Measurements from ENCODE around the gene NOS1AP.
"Not testable (repeated sequence)": the region's sequence is repeated elsewhere in the genome, so short reads cannot be mapped to it uniquely, and the experiment has no call there.

Gene NOS1AP

DNA sequence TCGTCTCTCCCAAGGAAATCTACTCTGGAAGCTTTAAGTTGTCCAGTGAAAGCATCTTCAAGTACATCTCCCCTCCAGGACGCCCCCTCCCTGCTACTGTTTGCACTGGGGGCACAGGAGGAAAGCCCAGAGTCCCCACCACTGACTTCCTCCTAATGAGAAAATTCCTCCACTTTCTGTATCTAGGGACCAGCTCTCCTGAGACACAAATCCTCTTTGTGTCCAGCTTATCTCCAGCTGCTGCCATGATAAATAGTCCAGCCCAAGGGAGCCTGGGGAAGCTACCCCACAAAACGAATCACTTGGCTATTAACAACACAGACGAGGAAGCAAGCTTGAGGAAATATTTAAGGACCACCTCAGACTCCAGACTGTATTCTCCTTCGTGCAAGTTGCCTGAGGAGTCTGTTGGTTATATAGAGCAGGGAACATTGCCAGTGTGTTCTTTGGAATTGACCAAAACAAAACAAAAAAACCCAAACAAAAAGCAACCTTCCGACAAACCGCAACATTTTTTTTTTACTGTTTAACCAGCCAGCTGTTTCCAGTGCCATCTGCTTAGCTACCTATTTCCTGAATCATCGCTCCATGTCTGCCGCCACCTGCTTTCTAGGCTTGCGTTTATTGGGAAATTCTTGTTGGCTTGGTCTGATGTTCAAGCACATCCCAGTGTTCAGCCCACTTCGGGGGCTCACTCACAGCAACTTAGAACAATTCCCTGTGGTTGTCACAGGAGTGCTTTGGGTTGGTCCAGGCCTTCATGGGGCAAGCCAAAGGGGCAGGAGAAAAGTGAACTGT, 319.7 kb downstream of the NOS1AP start:
- DNase-seq, result peak; percentile 80

- no peak for DNase-seq
Measured at GRCh38 chr1:162389971-162390370, 320.5 kb downstream of the NOS1AP start.

DNA sequence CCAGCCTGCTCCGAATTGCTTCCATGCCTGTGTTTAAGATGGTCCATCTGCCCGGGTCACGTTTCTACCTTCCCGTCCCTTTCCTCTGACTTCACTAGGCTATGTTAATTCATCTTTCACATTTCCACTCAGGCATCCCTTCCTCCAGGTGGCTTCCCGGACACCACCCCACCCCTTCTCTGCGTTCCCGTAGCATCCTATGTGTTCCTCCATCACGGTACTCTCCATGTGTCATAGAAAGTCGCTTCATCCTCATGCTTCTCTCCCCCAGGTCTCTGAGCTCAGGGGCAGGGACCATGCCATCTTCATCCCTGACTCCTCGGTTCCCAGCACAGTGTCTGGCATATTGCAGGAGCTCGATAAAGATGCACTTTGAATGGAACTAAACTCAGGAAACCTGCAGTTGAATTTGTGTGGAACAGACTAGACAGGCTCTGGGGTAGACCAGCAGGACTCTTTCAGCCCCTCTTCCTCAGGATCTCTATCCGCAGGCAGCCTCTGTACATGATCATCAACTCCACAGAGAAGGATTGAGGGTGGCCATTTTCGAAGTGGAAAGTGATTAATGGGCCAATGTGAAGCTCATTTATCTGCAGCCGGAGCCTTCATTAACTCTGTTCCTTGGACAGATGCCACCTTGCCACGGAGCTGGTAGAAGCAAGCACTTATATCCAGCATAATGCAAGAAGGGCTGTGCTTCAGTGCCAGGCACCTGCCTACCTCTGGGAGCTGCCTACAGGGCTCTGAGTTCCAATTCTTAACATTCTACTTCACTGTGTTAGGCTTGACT, 321.1 kb downstream of the NOS1AP start:
- no peak for DNase-seq

DNA sequence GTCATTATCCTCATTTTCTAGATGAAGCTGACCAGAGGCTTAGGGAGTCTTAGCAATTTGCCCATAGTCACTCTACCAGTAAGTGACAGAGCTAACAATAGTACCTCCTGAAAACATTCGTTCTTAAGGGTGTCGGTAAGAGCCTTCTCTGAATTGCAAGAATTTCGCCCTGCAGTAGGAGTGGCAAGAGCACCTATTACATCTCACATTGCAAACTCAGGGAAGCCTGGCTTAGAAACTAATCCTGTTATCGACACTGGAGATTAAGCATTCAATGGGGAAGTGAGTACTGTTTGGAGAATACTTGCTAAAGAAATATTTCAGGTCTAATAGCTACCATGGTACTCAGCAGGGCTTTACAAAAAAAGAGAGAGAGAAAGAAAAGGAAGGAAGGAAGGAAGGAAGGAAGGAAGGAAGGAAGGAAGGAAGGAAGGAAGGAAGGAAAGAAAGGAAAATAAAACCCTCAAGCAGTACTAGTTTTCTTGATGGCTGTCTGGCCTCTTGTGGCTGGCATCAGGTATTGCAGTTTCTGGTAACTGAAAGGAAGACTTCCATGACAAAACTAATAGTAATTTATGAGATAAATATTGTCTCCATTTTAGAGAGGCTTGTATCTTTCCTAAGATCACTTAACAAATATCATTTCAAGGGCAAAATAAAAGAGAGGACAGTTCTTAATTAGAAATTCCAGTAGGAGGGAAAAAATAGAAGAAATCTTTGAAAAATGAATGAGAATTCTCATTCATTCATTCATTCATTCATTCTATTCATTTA, 322.5 kb downstream of the NOS1AP start:
- DNase-seq, result peak; percentile 53

DNA sequence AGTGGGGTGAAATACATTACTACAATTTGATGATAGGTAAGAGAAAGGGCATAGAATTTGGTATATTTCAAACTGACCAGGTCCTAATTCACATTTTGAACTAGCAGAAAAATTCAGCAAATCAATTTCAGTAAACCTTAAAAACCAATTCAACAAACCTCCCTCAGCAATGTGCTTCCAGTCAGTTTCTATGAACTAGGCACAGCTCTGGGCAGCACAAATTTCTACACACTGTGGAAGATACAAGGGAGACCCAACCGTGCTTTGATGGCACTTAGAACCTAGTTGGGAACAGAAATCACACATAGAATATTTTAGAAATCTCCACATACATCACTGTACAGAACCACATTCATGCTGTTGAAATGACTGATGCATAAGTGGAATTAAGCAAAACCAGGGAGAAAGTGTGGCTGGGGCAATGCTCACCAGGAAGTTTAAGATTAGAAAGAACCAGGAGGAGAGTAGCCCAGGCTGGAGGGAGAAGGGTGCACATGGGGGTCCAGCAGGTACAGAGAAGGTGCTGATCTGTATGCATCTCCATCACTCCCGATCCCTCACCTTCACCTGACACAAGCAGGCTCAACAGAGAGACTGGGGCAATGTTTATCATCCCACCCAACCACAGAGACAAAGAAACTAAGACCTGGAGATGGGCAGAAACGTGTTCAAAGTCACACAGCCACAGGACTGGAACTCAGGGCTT, 326.9 kb downstream of the NOS1AP start:
- DNase-seq, result no peak

- DNase-seq, result no peak
Measured at GRCh38 chr1:162397039-162397448, 327.6 kb downstream of the NOS1AP start.

- no peak for DNase-seq
Measured at GRCh38 chr1:162397943-162398560, 328.6 kb downstream of the NOS1AP start.

GRCh38 chr1:162398999-162399580, 329.6 kb downstream of the NOS1AP start:
- DNase-seq, result no peak

DNA sequence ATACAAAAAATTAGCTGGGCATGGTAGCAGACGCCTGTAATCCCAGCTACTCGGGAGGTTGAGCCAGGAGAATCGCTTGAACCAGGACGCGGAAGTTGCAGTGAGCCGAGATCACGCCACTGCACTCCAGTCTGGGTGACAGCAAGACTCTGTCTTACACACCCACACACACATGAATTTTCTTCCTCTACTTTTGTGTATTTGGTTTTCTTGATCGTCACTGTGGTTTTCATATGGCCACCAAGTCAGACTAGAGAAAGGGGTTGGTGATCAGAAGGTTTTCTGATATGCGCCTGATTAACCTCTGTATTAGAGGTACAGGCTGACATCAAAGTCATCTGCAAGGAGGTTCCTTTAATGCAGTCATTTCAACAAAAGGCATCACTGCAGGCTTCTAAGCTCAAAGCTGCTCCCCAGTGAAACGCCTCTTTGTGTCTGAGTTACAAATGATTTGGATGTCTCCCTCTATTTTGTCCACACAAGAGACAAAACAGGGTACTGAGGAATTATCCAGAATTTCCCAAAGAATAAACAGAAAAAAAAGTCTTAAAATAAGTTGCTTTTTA, 331.4 kb downstream of the NOS1AP start:
- no peak for DNase-seq

DNA sequence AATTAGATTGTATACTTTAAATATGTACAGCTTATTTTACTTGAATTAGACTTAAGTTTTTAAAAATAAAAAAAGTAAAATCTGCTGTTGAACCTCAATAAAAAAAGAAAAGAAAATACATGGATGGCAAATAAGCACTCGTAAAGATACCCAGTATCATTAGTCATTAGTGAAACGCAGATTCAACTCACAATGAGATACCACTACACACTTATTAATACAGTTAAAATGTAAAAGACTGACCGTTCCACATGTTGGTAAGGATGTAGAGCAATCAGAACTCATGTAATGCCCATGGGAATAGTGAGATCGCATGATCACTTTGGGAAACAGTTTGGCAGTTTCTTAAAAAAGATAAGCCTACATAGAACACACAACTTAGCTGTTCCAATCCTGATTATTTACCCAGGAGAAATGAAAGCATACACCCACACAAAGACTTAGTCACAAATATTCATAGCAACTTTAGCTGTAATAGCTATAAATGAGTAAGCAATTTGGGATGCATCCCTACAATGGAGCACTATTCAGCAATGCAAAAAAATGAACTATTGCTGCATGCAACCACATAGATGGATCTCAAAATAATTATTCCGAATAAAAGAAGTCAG, 335.2 kb downstream of the NOS1AP start:
- DNase-seq, result peak; percentile 85

- peak; percentile 64 for DNase-seq
Measured at GRCh38 chr1:162405800-162406199, 336.3 kb downstream of the NOS1AP start.

GRCh38 chr1:162406811-162407210, 337.3 kb downstream of the NOS1AP start:
- DNase-seq, result peak; percentile 35

- no peak for DNase-seq
Measured at GRCh38 chr1:162407539-162407938, 338.0 kb downstream of the NOS1AP start.

DNA sequence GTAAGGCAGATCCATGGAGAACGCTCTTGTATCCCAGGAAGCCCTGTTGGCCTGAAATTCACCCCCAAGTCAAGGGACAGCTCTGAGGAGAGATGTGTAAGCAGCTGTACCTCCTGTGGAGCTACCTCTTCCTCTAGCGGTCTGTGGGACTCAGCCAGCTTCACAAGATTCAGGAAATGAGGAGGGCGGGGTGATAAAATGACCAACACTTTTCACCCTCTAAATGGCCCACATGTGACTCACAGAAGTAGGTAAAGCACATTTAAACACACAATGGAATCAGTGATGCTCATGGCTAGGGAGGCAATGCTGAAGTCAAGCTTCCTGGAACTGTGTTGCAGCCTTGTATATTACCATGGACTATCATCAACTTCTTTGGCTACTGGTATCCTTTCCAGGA, 342.5 kb downstream of the NOS1AP start, which contains the start of gene SH2D1B:
Gene SH2D1B (minus strand): TSS at position 135 of the 400 bp plus-strand sequence. CDS start 120 bp downstream, at position 15.
- DNase-seq, result no peak

DNA sequence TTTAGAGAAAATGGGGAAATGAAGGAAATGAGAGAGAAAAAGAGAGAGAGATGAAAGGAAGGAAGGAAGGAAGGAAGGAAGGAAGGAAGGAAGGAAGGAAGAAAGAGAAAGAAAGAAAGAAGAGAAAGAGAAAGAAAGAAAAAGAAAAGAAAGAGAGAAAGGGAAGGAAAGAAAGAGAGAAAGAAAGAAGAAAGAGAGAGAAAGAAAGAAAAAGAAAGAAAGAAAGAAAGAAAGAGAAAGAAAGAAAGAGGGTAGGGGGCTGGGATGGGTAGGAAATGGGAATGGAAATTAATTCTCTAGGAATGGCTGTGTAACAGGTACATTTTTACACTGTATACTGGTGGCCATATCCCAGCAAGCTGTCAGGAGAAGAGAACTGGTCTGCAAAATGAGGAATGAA, 346.7 kb downstream of the NOS1AP start:
- DNase-seq, result no peak

- no peak for DNase-seq
Measured at GRCh38 chr1:162416909-162417308, 347.4 kb downstream of the NOS1AP start.

DNA sequence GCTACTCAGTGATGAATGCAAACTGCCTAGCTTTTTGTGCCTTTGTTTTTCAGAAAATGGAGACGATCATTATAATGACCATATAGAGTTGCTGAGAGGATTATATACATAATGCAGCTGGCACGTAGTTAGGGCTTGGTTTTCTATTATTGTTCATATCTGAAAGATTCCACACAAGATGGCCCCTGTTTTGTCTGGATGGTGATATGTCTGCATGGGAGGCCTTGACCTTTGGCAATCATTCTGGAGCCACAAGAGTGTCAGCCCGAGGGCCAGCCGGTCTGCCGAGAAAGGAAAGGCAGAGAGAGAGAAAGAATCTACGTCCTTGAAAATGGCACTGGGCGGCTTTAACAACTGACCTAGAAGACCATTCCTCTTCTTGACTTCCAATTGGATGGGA, 348.2 kb downstream of the NOS1AP start:
- no peak for DNase-seq

GRCh38 chr1:162418584-162418983, 349.1 kb downstream of the NOS1AP start:
- DNase-seq, result not testable (repeated sequence)

DNA sequence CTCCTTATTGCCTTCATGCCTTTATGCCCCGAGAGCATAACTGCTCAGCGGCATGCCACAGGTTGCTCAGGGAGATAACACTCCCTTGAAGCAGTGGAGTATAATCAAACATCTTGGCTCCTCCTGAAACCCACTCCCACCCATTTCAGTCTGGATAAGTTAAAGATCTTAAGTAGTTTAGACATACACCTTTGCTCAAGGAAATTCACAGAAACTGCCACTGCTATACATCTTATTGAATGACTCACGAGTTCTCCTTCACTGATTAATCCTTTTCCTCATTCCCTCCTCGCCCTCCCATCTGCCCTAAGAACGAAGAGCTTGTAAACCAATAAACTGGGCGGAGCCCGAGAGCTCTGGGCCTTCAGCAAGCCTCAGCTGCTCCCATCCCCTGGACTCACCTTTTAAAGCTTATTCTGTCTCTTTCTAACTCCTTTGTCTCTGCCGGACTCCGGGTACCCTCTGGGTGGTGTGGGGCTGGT, 350.0 kb downstream of the NOS1AP start:
- DNase-seq, result peak; percentile 32

All from HCEC 1CT (cell line).